Measurements from ENCODE around the gene OR6B3. TPM values are rescaled to one million over a fixed set of nuclear protein-coding genes. Genes with fewer than 3 reads are reported as not detected.

The OR6B3 gene
- total and polyA plus RNA-seq, 2 of the 8 experiments (the other 6 are each of a cell fraction or from before 2014, with no cell fraction given) = not detected

DNA sequence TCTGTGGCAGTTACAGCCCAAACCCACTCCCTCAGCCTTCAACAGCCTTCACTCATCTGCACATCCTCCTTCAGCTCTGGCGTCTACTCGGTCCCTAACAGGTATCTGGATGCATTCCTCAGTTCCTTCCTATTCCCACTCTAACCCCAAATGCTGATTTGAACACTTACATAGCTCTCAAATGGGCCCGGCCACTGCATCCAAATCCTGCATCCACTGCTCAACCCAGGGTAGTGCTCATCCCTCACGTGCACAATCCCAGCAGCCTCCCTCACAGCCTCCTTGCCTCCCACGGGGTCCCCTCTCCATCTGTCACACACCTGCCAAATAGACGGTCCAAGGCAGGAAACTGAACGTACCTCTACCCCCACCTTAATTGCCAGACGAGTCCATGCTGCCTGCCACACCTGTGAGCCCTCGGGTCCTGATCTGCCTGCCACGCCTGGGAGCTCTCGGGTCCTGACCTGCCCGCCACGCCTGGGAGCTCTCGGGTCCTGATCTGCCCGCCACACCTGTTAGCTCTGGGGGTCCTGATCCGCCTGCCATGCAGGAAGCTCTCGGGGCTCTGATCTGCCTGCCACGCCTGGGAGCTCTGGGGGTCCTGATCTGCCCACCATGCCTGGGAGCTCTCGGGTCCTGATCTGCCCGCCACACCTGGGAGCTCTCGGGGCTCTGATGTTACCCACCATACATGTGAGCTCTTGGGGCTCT, 9.9 kb downstream of the OR6B3 start:
- Histone ChIP-seq H3K27me3 (replicated peaks in 1 of 4; ENCODE audit: control insufficient read depth in 3 of 4, extremely low read depth in 1 of 4, insufficient read depth in 3 of 4, low read length in 3 of 4) (peaks cover 0 to 3% (median 0%) of the 10 kb centered on the region in 4 experiments; a peak in 1 of 7 replicates), H3K36me3 (ENCODE audit: control insufficient read depth in 2 of 4, insufficient read depth in 4 of 4, low read length in 3 of 4) (no peaks in the 10 kb centered on the region), H4K8ac (ENCODE audit: extremely low read depth, insufficient read depth, low read length) (no peak overlapping the region), H2AK5ac (ENCODE audit: low read depth, low read length) (no peak overlapping the region), H3K9me3 (ENCODE audit: insufficient read depth in 2 of 2, low read depth in 1 of 2, low read length in 1 of 2) (peaks cover 3 to 11% of the 10 kb centered on the region in 2 experiments; a peak in 1 of 4 replicates), H2BK20ac (ENCODE audit: low read length) (no peak overlapping the region), H3K79me1 (ENCODE audit: low read depth, low read length) (no peaks in the 10 kb centered on the region), H3K56ac (replicated peaks; ENCODE audit: insufficient read length, low read depth, low read length) (no peak overlapping the region), H2BK5ac (ENCODE audit: low read depth, low read length) (no peak overlapping the region), H3K14ac (ENCODE audit: insufficient read length) (no peak overlapping the region), H3K9ac (replicated peaks in 1 of 4; ENCODE audit: extremely low read depth in 1 of 4, low read depth in 3 of 4, low read length in 3 of 4) (no peak overlapping the region), H4K5ac (ENCODE audit: insufficient read length, low read depth, low read length) (no peak overlapping the region), H3K23me2 (ENCODE audit: low read depth, low read length) (no peaks in the 10 kb centered on the region), H4K20me1 (replicated peaks in 1 of 2; ENCODE audit: control insufficient read depth in 1 of 2, insufficient read depth in 2 of 2, low read length in 2 of 2) (no peaks in the 10 kb centered on the region), H3K4me1 (replicated peaks in 1 of 4; ENCODE audit: control insufficient read depth in 3 of 4, insufficient read depth in 4 of 4, low read length in 3 of 4) (no peaks in the 10 kb centered on the region), H2AFZ (ENCODE audit: low read length) (no peak overlapping the region), H3K79me2 (ENCODE audit: control insufficient read depth in 1 of 2, insufficient read depth in 2 of 2, low read length in 2 of 2) (no peaks in the 10 kb centered on the region), H3K4me2 (ENCODE audit: insufficient read depth in 1 of 2, low read depth in 2 of 2, low read length in 2 of 2) (no peak overlapping the region), H4K91ac (replicated peaks; ENCODE audit: insufficient read length, low read length) (no peak overlapping the region), H2BK15ac (ENCODE audit: low read length) (no peak overlapping the region), H3K4me3 (ENCODE audit: extremely low read depth in 1 of 4, insufficient read depth in 2 of 4, low read depth in 3 of 4, low read length in 4 of 4) (no peak overlapping the region), H3K18ac (ENCODE audit: extremely low read depth, low read length) (no peak overlapping the region), H3K4ac (replicated peaks; ENCODE audit: insufficient read length, low read depth, low read length) (no peak overlapping the region), H3K23ac (ENCODE audit: insufficient read length) (no peak overlapping the region), H3K27ac (ENCODE audit: low read depth, low read length) (no peak overlapping the region), H2BK12ac (ENCODE audit: low read depth, low read length) (no peak overlapping the region), H2BK120ac (replicated peaks; ENCODE audit: low read depth, low read length) (no peak overlapping the region)
- 86% methylated on average over 21 of the region's 21 CpGs; no CpG with 5 or more reads in 1 of the 2 experiments for WGBS, 2 experiments (ENCODE audit: extremely low coverage in 1 of 2, insufficient coverage in 1 of 2, insufficient read length in 1 of 2, insufficient replicate concordance in 2 of 2, low coverage in 1 of 2, low lambda C conversion rate in 2 of 2, missing lambda C conversion rate in 1 of 2)
- no peak for FAIRE-seq
- DNase-seq (ENCODE audit: low read depth in 1 of 2, low spot score in 2 of 2) = no peak
- ChIA-PET CTCF (ENCODE audit: partially characterized antibody) (interaction anchor here (0.7 to 1.5 kb wide), 3 partner anchors 18 to 652 kb away, joined by 3 to 4 read pairs (median 4); no protein-coding TSS in a partner anchor), POLR2A (ENCODE audit: partially characterized antibody) (no interaction called here)
- TF ChIP-seq SAP30 (IDR thresholded peaks at IDR 0.05; ENCODE audit: insufficient read depth, insufficient replicate concordance, low read length) (no peak), CBX8 (IDR thresholded peaks at IDR 0.05; ENCODE audit: borderline replicate concordance, low read depth, low read length) (no peak), NANOG (IDR thresholded peaks at IDR 0.05; ENCODE audit: insufficient read depth, low read depth, low read length, poor library complexity, severe bottlenecking) (no peak), CHD2 (IDR thresholded peaks at IDR 0.05; ENCODE audit: low read length) (no peak), SP1 (IDR thresholded peaks at IDR 0.05; ENCODE audit: low read depth, low read length) (no peak), KDM1A (IDR thresholded peaks at IDR 0.05; ENCODE audit: borderline replicate concordance, low read length) (no peak), POLR2A (IDR thresholded peaks at IDR 0.05; ENCODE audit: control extremely low read depth in 1 of 2, low read depth in 2 of 2, low read length in 2 of 2) (no peak), SRF (IDR thresholded peaks at IDR 0.05; ENCODE audit: low read depth, low read length) (no peak), GTF2F1 (IDR thresholded peaks at IDR 0.05; ENCODE audit: borderline replicate concordance, low read depth, low read length) (no peak), CREB1 (IDR thresholded peaks at IDR 0.05) (no peak), FOSL1 (IDR thresholded peaks at IDR 0.05; ENCODE audit: insufficient read depth, low read depth, low read length) (no peak), PHF8 (conservative IDR thresholded peaks at IDR 0.05; ENCODE audit: low read depth, low read length) (no peak), NRF1 (IDR thresholded peaks at IDR 0.05; ENCODE audit: low read depth, low read length) (no peak), TAF1 (IDR thresholded peaks at IDR 0.05; ENCODE audit: low read depth, low read length) (no peak)
